Measurements from ENCODE around the gene PLPP4. TPM values are rescaled to one million over a fixed set of nuclear protein-coding genes. Genes with fewer than 3 reads are reported as not detected.

Gene PLPP4
- total RNA-seq, 1 experiment from 2014 or later = not detected

GRCh38 chr10:120516426-120516825, 59.4 kb downstream of the PLPP4 start:
- Histone ChIP-seq H3K27ac (ENCODE audit: low read depth, low read length, poor library complexity, severe bottlenecking) (no peak overlapping the region), H3K36me3 (ENCODE audit: insufficient read depth, low read length, poor library complexity, severe bottlenecking) (no peaks in the 10 kb centered on the region), H3K27me3 (replicated peaks; ENCODE audit: insufficient read depth, low read depth, low read length, poor library complexity) (peaks cover 34% of the 10 kb centered on the region), H3K9me3 (ENCODE audit: low read depth, low read length, poor library complexity, severe bottlenecking) (no peaks in the 10 kb centered on the region), H3K4me1 (ENCODE audit: insufficient read depth, low read length, poor library complexity, severe bottlenecking) (no peaks in the 10 kb centered on the region), H3K4me3 (ENCODE audit: low read depth, low read length, poor library complexity, severe bottlenecking) (no peak overlapping the region)
- POLR2A ChIA-PET (ENCODE audit: low non-redundant PET) = no interaction called here
- BruUV-seq (replicated peaks) = no TSS peak
- DNase-seq (ENCODE audit: low spot score) = no peak
- CTCF ChIA-PET = no interaction called here
- TF ChIP-seq CTCF (conservative IDR thresholded peaks at IDR 0.05; ENCODE audit: low read depth, low read length) (no peak), EZH2 (IDR thresholded peaks at IDR 0.05; ENCODE audit: borderline replicate concordance, low read depth, low read length, poor library complexity, severe bottlenecking) (no peak)
- intact Hi-C loops (cut with micrococcal nuclease; ENCODE audit: unreplicated experiment) = no loop called here

GRCh38 chr10:120517196-120517595, 60.2 kb downstream of the PLPP4 start:
- H3K27ac ChIP-seq (ENCODE audit: low read depth, low read length, poor library complexity, severe bottlenecking) = no peak overlapping the region
- intact Hi-C loops (cut with micrococcal nuclease; ENCODE audit: unreplicated experiment) = no loop called here
- H3K4me1 ChIP-seq (ENCODE audit: insufficient read depth, low read length, poor library complexity, severe bottlenecking) = no peaks in the 10 kb centered on the region
- CTCF ChIA-PET = no interaction called here
- H3K27me3 ChIP-seq (replicated peaks; ENCODE audit: insufficient read depth, low read depth, low read length, poor library complexity) = peaks cover 41% of the 10 kb centered on the region
- no peak overlapping the region for H3K4me3 ChIP-seq (ENCODE audit: low read depth, low read length, poor library complexity, severe bottlenecking)
- no TSS peak for BruUV-seq (replicated peaks)
- no peak for DNase-seq (ENCODE audit: low spot score)
- H3K9me3 ChIP-seq (ENCODE audit: low read depth, low read length, poor library complexity, severe bottlenecking) = no peaks in the 10 kb centered on the region
- no peaks in the 10 kb centered on the region for H3K36me3 ChIP-seq (ENCODE audit: insufficient read depth, low read length, poor library complexity, severe bottlenecking)
- TF ChIP-seq EZH2 (IDR thresholded peaks at IDR 0.05; ENCODE audit: borderline replicate concordance, low read depth, low read length, poor library complexity, severe bottlenecking) (no peak), CTCF (conservative IDR thresholded peaks at IDR 0.05; ENCODE audit: low read depth, low read length) (no peak)
- POLR2A ChIA-PET (ENCODE audit: low non-redundant PET) = no interaction called here

- ChIA-PET POLR2A (ENCODE audit: low non-redundant PET) (no interaction called here), CTCF (no interaction called here)
- no TSS peak for BruUV-seq (replicated peaks)
- no peaks in the 10 kb centered on the region for H3K4me1 ChIP-seq (ENCODE audit: insufficient read depth, low read length, poor library complexity, severe bottlenecking)
- intact Hi-C loops (cut with micrococcal nuclease; ENCODE audit: unreplicated experiment) = no loop called here
- H3K4me3 ChIP-seq (ENCODE audit: low read depth, low read length, poor library complexity, severe bottlenecking) = no peak overlapping the region
- no peak for DNase-seq (ENCODE audit: low spot score)
- H3K9me3 ChIP-seq (ENCODE audit: low read depth, low read length, poor library complexity, severe bottlenecking) = no peaks in the 10 kb centered on the region
- H3K36me3 ChIP-seq (ENCODE audit: insufficient read depth, low read length, poor library complexity, severe bottlenecking) = no peaks in the 10 kb centered on the region
- H3K27me3 ChIP-seq (replicated peaks; ENCODE audit: insufficient read depth, low read depth, low read length, poor library complexity) = peaks cover 47% of the 10 kb centered on the region
- H3K27ac ChIP-seq (ENCODE audit: low read depth, low read length, poor library complexity, severe bottlenecking) = no peak overlapping the region
- no peak for TF ChIP-seq CTCF (conservative IDR thresholded peaks at IDR 0.05; ENCODE audit: low read depth, low read length)
Measured at GRCh38 chr10:120517881-120518484, 61.0 kb downstream of the PLPP4 start.
